Natural killer cell treated with Interleukin-12 subunit alpha and Interleukin-12 subunit beta and Interleukin-15 and Interleukin-18, amount 100 ng/mL, for 72 hours (primary cell): ENCODE measurements around the gene ARHGAP10. TPM values are rescaled to one million over a fixed set of nuclear protein-coding genes. Genes with fewer than 3 reads are reported as not detected.

Experiments
- ATAC-seq, 2 donors: fragments of 150-1000 bp; cut with Tn5 transposase in 1 of 2; sonication (Bioruptor Pico), chemical (Tn5 transposase) in 1 of 2; 2 replicates each; pipeline ENCODE4 v1.10.0; 2021
- DNase-seq: peaks from one replicate; pipeline ENCODE4 v3.0.0; 2022; ENCODE audit warnings: low spot score
- H3K27ac Mint-ChIP-seq, 2 donors: 1 replicate in 1 of 2; 2 replicates in 1 of 2; pipeline ENCODE4 v1.8.0; 2022; ENCODE audit warnings: mixed read lengths in 2 of 2, mild to moderate bottlenecking in 1 of 2, moderate library complexity in 1 of 2
- H3K27me3 Mint-ChIP-seq, 2 donors: 1 replicate in 1 of 2; 2 replicates in 1 of 2; pipeline ENCODE4 v1.8.0; 2022; ENCODE audit warnings: mixed read lengths in 2 of 2
- H3K36me3 Mint-ChIP-seq: one replicate; pipeline ENCODE4 v1.8.0; 2022; ENCODE audit warnings: mixed read lengths
- H3K4me1 Mint-ChIP-seq, 2 donors: 1 replicate in 1 of 2; 2 replicates in 1 of 2; pipeline ENCODE4 v1.8.0; 2022; ENCODE audit warnings: low read depth in 2 of 2, mixed read lengths in 2 of 2, mild to moderate bottlenecking in 1 of 2
- H3K4me3 Mint-ChIP-seq: one replicate; pipeline ENCODE4 v1.8.0; 2022; ENCODE audit warnings: mixed read lengths
- H3K9me3 Mint-ChIP-seq: 2 replicates; pipeline ENCODE4 v1.8.0; 2022; ENCODE audit warnings: mixed read lengths
- total RNA-seq, 2 donors: library from RNA; stranded (reverse); gene quantifications; one replicate each; pipeline ENCODE4 v1.2.3, GENCODE V29; 2022

Gene ARHGAP10
- total RNA-seq, 2 donors from 2014 or later = 7.4 to 11.4 TPM

- H3K27ac Mint-ChIP-seq = peak overlapping the region in 1 of 2 donors; percentile 50
- H3K27me3 Mint-ChIP-seq = no peaks in the 10 kb centered on the region
- H3K4me3 Mint-ChIP-seq = no peak overlapping the region
- H3K36me3 Mint-ChIP-seq = no peaks in the 10 kb centered on the region
- DNase-seq = no peak
- peaks cover 29 to 40% of the 10 kb centered on the region in 2 donors for H3K4me1 Mint-ChIP-seq
- no peak for ATAC-seq
- no peaks in the 10 kb centered on the region for H3K9me3 Mint-ChIP-seq
Measured at GRCh38 chr4:147740176-147740575, 8.3 kb downstream of the ARHGAP10 start.

- DNase-seq = no peak
- H3K9me3 Mint-ChIP-seq = no peaks in the 10 kb centered on the region
- peak overlapping the region; percentile 11 to 71 for H3K27ac Mint-ChIP-seq
- peak overlapping the region; percentile 43 for H3K4me3 Mint-ChIP-seq
- no peak for ATAC-seq
- H3K4me1 Mint-ChIP-seq = peaks cover 26 to 30% of the 10 kb centered on the region in 2 donors
- H3K27me3 Mint-ChIP-seq = no peaks in the 10 kb centered on the region
- H3K36me3 Mint-ChIP-seq = no peaks in the 10 kb centered on the region
Measured at GRCh38 chr4:147741190-147741788, 9.4 kb downstream of the ARHGAP10 start.

- peaks cover 15 to 20% of the 10 kb centered on the region in 2 donors for H3K4me1 Mint-ChIP-seq
- H3K4me3 Mint-ChIP-seq = no peak overlapping the region
- DNase-seq (no peak), ATAC-seq (no peak)
- H3K36me3 Mint-ChIP-seq = no peaks in the 10 kb centered on the region
- H3K27me3 Mint-ChIP-seq = no peaks in the 10 kb centered on the region
- no peaks in the 10 kb centered on the region for H3K9me3 Mint-ChIP-seq
- no peak overlapping the region for H3K27ac Mint-ChIP-seq
Measured at GRCh38 chr4:147747787-147748454, 16.0 kb downstream of the ARHGAP10 start.

GRCh38 chr4:147749811-147750321 is 18.0 kb downstream of the ARHGAP10 start:
- Mint-ChIP-seq H3K27me3 (no peaks in the 10 kb centered on the region), H3K27ac (no peak overlapping the region), H3K36me3 (no peaks in the 10 kb centered on the region), H3K4me3 (no peak overlapping the region), H3K9me3 (no peaks in the 10 kb centered on the region), H3K4me1 (peaks cover 4 to 8% of the 10 kb centered on the region in 2 donors)
- no peak for ATAC-seq
- no peak for DNase-seq

- H3K27ac Mint-ChIP-seq = peak overlapping the region in 1 of 2 donors; percentile 39
- DNase-seq (no peak), ATAC-seq (no peak)
- H3K9me3 Mint-ChIP-seq = no peaks in the 10 kb centered on the region
- no peaks in the 10 kb centered on the region for H3K36me3 Mint-ChIP-seq
- H3K4me1 Mint-ChIP-seq = peaks cover 17 to 20% of the 10 kb centered on the region in 2 donors
- H3K27me3 Mint-ChIP-seq = no peaks in the 10 kb centered on the region
- no peak overlapping the region for H3K4me3 Mint-ChIP-seq
Measured at GRCh38 chr4:147753047-147753446, 21.2 kb downstream of the ARHGAP10 start.

- Mint-ChIP-seq H3K36me3 (no peaks in the 10 kb centered on the region), H3K4me3 (no peak overlapping the region), H3K9me3 (no peaks in the 10 kb centered on the region), H3K27ac (peak overlapping the region in 1 of 2 donors; percentile 39), H3K27me3 (no peaks in the 10 kb centered on the region), H3K4me1 (peaks cover 17% of the 10 kb centered on the region in 2 donors)
- DNase-seq (no peak), ATAC-seq (no peak)
Measured at GRCh38 chr4:147754037-147754445, 22.2 kb downstream of the ARHGAP10 start.

GRCh38 chr4:147755561-147756295 is 23.8 kb downstream of the ARHGAP10 start:
- no peaks in the 10 kb centered on the region for H3K36me3 Mint-ChIP-seq
- H3K4me3 Mint-ChIP-seq = no peak overlapping the region

GRCh38 chr4:147756417-147756816 is 24.5 kb downstream of the ARHGAP10 start:
- no peak overlapping the region for H3K27ac Mint-ChIP-seq
- no peaks in the 10 kb centered on the region for H3K9me3 Mint-ChIP-seq
- ATAC-seq (no peak), DNase-seq (no peak)
- peaks cover 21 to 24% of the 10 kb centered on the region in 2 donors for H3K4me1 Mint-ChIP-seq
- peaks cover 0 to 2% of the 10 kb centered on the region in 2 donors for H3K27me3 Mint-ChIP-seq
- H3K4me3 Mint-ChIP-seq = no peak overlapping the region
- no peaks in the 10 kb centered on the region for H3K36me3 Mint-ChIP-seq

More at GRCh38 chr4:147755561-147756295, 23.8 kb downstream of the ARHGAP10 start:
- Mint-ChIP-seq H3K9me3 (no peaks in the 10 kb centered on the region), H3K27me3 (peaks cover 0 to 2% of the 10 kb centered on the region in 2 donors), H3K27ac (no peak overlapping the region), H3K4me1 (peaks cover 14 to 20% of the 10 kb centered on the region in 2 donors)
- ATAC-seq (peak in 1 of 2 donors; percentile 75), DNase-seq (no peak)

- Mint-ChIP-seq H3K4me1 (peaks cover 24 to 34% of the 10 kb centered on the region in 2 donors), H3K27ac (no peak overlapping the region), H3K27me3 (peaks cover 0 to 2% of the 10 kb centered on the region in 2 donors), H3K9me3 (no peaks in the 10 kb centered on the region), H3K4me3 (no peak overlapping the region), H3K36me3 (no peaks in the 10 kb centered on the region)
- ATAC-seq (no peak), DNase-seq (no peak)
Measured at GRCh38 chr4:147760176-147760575, 28.3 kb downstream of the ARHGAP10 start.

GRCh38 chr4:147760695-147761094 is 28.8 kb downstream of the ARHGAP10 start:
- peaks cover 0 to 2% of the 10 kb centered on the region in 2 donors for H3K27me3 Mint-ChIP-seq
- no peak overlapping the region for H3K27ac Mint-ChIP-seq
- H3K36me3 Mint-ChIP-seq = no peaks in the 10 kb centered on the region
- ATAC-seq = no peak
- DNase-seq = no peak
- H3K4me3 Mint-ChIP-seq = no peak overlapping the region
- H3K4me1 Mint-ChIP-seq = peaks cover 20 to 29% of the 10 kb centered on the region in 2 donors
- no peaks in the 10 kb centered on the region for H3K9me3 Mint-ChIP-seq

GRCh38 chr4:147761218-147761883 is 29.5 kb downstream of the ARHGAP10 start:
- Mint-ChIP-seq H3K4me3 (no peak overlapping the region), H3K27ac (no peak overlapping the region), H3K9me3 (no peaks in the 10 kb centered on the region), H3K27me3 (peaks cover 0 to 2% of the 10 kb centered on the region in 2 donors), H3K36me3 (no peaks in the 10 kb centered on the region), H3K4me1 (peaks cover 18 to 22% of the 10 kb centered on the region in 2 donors)
- no peak for DNase-seq
- no peak for ATAC-seq

- DNase-seq = no peak
- Mint-ChIP-seq H3K4me1 (peaks cover 17 to 18% of the 10 kb centered on the region in 2 donors), H3K27me3 (peaks cover 0 to 2% of the 10 kb centered on the region in 2 donors), H3K4me3 (no peak overlapping the region), H3K9me3 (no peaks in the 10 kb centered on the region), H3K27ac (no peak overlapping the region), H3K36me3 (no peaks in the 10 kb centered on the region)
- ATAC-seq = no peak
Measured at GRCh38 chr4:147764337-147764736, 32.4 kb downstream of the ARHGAP10 start.

GRCh38 chr4:147765121-147765529 is 33.2 kb downstream of the ARHGAP10 start:
- H3K4me1 Mint-ChIP-seq = peaks cover 18 to 21% of the 10 kb centered on the region in 2 donors
- no peaks in the 10 kb centered on the region for H3K36me3 Mint-ChIP-seq
- no peak overlapping the region for H3K4me3 Mint-ChIP-seq
- no peaks in the 10 kb centered on the region for H3K27me3 Mint-ChIP-seq
- DNase-seq = no peak
- no peak for ATAC-seq
- no peak overlapping the region for H3K27ac Mint-ChIP-seq
- no peaks in the 10 kb centered on the region for H3K9me3 Mint-ChIP-seq
